NCI-H748 (cell line): ENCODE measurements around the gene RCSD1.

Experiments
- DNase-seq: peaks from one replicate; lab custom pipeline; 2025; ENCODE audit not compliant: unreplicated experiment; lab: John Stamatoyannopoulos, UW

RCSD1 gene

DNA sequence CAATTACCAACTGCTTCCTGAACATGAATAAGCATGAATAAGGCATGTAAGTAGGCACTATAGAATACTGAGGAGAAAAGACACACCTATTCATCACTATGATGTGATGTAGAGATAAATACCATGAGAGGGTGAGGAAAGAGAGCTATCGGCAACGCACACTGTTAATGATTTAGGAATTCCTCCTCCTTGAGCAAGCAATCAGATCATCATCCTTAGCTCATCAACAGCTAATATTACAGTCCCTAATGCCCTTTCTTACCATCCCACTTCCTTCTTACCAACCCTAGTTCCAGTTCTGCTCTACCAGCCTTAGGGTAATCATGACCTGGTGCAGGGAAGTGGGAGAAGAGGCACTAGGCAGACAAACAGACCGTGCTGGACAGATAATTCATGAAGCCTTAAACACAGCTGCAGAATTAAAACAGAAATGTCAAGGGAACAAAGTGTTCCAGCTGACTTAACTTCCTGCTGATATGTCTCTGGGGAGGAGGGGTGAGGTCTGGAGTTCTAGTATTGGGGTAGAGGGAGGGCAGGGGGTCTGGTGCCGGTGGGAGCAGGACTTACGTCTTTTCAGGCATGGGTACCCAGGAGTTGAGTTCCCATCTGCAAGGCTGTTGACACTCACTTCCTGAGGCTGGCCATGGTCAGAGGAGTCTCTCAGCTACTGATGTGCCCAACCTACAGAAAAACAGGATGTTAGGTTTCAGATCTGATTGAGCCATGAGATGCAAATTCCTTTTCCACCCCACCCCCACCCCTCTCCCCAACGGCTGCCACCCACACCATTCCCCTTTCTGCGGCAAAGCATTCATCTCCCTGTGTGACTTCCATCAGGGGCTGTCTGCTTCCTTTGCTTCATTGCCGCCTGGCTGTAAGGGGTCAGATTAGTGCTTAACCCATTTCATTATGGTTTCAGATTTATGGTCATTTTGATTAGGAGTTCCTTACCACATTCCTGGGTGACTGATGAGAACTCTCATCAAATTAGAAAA lies 12.6 kb upstream of the RCSD1 start:
- DNase-seq: no peak

DNA sequence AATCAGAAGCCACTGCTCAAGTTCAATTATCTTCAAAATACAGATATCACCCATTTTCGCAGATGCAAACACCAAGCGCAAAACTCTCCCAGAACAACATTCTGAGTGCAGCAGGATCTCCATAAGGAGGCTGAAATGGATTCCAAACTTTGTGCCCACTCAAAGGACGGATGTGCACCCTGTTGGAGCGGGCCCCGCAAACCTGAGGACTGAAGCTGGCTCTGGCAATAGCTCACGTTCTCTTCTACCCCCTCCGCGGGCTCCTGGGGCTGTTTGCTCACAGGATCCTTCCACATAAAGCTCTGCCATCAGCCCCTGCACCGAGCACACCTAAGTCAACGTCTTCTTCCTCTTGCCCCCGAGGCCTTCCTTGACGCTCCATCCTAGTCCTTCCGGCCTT lies 11.7 kb upstream of the RCSD1 start:
- DNase-seq: no peak

GRCh38 chr1:167618789-167619188 lies 11.2 kb upstream of the RCSD1 start:
- no peak for DNase-seq

GRCh38 chr1:167620002-167620401 lies 10.0 kb upstream of the RCSD1 start:
- no peak for DNase-seq

DNA sequence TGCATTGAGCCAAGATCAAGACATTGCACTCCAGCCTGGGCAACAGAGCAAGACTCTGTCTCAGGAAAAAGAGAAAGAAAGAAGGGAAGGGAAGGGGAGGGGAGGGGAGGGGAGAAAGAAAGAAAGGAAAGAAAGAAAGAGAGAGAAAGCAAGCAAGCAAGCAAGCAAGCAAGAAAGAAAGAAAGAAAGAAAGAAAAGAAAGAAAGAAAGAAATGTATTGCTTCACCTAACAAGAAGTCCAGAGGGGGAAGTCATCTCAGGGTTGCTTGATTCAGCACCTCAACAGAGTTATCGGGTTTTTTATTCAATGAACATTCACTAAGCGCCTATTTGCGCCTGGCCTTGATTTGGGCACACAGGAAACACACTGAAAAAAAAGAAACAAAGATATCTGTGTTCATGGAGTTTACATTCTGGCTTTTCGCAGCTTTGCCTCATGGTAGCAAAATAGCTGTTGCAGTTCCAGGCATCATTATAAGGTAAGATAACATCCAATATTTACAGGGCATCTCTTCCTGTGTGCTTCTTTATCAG lies 8.2 kb upstream of the RCSD1 start:
- DNase-seq: no peak

DNA sequence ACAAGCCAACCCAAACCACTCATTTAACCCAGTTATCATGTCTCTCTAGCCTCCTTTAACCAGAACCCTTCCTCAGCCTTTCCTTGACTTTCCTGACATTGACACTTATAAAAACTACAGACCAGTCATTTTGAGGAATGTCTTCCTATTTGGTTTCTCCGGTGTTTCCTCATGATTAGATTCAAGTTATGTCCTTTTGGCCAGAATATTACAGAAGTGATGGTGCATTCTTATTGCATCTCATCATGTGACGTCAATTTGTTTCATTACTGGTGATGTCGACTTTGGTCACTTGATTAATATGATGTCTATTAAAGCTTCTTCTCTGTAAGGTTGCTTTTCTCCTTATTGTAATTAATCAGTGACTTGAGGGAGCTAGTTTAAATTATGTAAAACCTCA lies 6.1 kb upstream of the RCSD1 start:
- no peak for DNase-seq

DNA sequence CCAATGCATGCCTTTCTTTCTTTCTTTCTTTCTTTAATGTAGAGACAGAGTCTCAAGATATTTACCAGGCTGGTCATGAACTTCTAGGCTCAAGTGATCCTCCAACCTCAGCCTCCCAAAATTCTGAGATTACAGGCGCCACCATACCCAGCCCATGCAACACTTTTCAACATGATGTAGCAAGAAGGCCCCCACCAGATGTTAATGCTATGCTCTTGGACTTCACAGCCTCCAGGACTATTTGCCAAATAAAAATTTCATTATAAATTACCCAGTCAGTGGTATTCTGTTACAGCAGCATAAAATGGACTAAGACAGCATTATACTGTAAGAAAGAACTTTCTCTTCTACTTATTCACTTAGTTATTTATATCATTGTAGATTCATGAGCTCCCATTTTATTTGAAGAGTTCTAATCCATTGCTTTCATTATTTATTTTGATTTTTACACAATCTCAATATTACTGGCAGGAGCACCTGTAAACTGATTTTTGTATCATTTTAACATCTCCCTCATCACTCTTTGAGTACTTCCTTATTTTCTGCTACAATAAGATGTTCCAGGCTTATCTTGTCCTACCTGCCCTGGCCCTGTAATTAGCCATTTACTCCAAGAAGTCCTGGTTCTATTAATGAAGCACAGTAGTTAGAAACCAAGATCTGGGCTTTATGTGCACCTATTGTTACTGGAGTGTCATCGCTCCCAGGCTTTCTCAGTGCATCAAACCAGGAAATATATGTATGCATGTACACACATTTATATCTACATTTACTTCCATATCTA lies 4.8 kb upstream of the RCSD1 start:
- DNase-seq: no peak

GRCh38 chr1:167627615-167627864 lies 2.5 kb upstream of the RCSD1 start:
- DNase-seq: no peak

DNA sequence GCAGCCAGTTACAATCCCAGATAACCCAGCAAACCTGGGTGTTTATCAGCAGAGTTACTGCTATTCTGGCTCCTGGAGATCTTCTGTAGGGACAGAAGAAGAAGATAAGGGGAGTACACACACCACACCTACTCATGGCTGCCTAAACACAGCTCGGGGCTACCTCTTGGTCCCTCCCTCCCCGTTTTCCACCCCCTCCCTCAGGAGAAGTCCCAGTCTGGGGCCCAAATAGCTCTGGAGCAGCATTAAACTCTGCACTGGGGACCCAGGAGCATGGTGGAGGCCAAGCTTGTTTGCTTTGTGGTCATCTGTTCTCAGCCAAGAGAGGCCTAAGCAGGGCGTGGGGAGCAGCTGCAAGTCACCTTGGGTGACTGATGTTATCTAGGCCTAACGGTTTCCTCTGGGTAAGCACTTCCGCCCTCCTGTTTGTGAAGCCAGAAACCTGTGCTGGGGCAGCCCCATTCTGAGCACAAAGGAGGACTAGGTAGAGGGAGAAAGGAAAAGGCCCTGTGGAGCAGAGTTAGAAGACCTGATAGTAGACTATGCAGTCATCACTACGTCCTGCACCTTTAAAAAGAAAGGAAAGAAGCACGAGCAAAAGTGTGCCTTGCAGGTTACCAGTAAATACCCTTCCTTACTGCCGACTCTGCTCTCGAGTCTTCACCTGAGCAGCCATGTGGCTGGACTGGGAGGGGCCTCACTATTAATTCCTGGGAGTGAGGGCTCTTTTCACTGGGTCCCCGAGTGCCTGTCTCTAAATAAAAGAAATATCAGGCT lies 2.0 kb upstream of the RCSD1 start:
- DNase-seq: no peak

DNA sequence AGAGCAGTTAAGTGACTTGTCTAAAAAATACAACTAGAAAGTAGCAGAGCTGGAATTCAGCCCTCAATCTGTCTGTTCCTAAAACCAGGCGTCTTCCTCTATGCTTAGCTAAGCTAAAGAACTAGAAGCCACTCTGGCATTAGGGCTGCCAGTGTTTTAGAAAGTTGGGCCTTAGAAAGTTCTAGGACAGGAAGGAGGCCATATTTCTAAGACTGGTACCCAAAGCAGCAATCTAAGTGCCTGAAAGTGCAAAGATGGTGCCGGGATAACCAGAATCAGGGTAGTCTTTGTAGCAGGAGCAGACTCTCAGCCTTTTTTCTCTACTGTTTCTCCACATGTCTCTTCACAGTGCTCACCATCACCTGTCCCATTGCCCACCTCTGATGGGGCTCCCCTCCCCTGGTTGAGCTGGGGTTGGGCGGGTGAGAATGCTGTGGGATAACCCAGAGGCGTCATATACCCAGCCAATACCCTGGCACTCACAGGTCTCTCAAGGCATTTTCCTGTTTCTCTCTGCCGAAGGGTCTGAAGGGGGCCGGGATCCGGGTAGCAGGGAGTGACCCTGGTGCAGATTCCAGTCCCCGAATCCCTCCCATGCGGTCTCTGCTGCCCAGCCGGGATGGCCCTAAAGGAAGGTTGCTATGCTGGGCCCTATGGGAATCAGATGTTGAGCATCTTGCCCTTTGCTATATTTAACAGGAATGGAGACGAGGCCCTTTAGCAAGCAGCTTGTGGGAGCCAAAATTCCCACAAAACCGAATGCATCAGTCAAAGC lies 1.1 kb upstream of the RCSD1 start:
- DNase-seq: no peak

GRCh38 chr1:167630568-167631385 lies 745 bp downstream of the RCSD1 start:
- no peak for DNase-seq

GRCh38 chr1:167631386-167631935 lies 1.4 kb downstream of the RCSD1 start:
- DNase-seq: no peak

DNA sequence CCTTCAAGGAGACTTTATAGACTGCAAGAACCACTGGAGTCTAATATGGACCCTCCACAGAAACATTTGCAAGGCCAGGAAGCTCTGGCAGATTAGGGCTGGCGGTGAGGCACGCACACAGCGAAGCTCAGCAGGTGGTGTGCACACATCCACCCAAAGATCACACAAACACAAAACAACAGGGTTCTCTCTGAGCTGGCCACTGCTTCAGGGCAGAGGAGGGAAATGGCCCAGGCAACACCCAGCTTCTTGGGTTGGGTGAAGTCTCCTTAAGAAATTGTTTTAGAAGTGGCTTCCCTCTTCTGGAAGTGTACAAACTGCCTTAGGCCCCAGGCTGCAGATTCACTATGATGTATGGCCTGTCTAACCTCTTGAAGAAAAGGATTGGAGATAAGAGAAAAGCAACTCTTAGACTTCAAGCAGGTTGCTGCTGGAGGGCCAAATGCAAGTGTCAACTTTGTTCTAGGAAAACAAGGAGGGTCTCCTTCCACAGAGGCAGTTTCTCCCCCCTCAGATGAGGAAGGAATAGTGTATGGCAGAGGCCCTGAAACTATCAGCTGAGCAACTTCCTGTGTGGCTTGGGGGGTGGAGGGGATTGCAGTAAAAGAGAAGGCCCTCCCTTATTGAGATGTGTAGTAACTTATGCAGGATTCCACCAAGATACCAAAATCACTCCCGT lies 2.0 kb downstream of the RCSD1 start:
- no peak for DNase-seq

DNA sequence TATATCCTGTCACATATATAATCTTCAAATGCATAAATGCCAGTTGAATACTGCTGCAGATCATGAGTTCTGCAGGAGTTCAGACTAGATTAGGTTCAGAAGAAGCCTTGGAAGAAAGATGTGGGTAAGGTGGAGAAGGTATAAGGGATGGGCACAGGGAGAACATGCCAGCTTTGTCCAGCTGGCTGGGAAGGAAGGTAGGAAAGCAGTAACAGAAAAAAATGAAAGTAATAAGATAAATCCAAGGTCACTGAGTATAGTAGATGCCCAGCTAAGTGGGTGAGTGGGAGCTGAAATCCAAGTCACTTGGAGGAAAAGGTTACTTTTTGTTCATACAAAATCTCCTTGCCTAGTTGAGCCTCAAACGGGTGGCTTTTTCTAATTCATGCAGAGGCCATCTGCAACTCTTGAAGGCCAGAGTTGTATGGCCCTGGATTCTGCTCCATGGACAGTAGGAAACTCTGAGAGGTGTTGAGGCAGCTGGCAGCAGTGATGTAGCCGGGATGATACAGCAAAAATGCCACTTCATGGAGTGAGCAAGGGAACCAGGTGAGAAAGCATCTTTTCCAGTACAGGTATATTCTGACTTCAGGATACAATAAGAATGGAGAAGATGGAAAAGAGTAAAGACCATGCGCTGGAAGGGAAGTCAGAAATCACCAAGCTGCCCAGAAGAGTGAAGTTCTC lies 3.4 kb downstream of the RCSD1 start:
- DNase-seq: no peak

DNA sequence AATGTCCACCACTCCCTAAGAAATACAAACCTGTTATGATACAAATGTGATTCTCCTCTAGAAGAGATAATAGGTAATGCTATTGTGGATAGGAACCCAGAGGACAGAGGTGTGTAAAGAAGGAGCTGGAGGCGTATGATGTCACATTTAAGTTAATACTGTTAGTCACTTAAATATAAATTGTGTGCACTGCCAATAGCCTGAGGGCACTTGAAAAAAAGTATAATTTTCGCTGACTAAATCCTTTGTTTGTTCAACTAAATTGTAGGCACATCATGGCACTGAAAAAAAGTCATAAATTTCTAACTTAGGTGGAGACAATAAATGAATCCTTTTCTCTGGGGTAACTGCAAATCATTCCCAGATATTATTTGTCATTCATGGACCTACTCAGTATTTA lies 4.4 kb downstream of the RCSD1 start:
- DNase-seq: peak; percentile 42

DNA sequence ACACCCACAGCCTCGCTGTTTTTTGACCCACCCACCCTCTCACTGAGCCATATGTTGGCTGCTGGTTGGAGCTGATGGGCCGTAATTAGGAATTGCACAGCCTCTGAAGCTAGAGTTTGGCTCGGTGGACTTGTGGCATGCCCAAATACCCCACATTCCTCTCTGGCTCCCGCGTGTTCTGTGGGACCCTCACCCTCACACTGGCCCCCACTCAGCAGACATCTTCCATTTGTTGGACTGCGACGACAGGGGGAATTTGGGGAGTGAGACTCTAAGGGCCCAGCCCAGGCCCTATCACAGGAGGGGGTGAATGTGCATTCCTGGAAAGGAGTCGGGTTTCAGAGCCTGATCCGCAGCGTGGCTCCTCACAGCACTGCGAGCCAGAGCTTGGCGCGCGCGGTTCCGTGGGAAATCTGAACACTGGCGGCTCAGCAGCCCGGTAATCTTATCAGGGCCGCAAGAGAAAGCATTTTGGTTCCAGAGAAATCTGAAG lies 5.2 kb downstream of the RCSD1 start:
- DNase-seq: peak; percentile 29

- DNase-seq: no peak
These were observed 5.9 kb downstream of the RCSD1 start for GRCh38 chr1:167635941-167636340.

DNA sequence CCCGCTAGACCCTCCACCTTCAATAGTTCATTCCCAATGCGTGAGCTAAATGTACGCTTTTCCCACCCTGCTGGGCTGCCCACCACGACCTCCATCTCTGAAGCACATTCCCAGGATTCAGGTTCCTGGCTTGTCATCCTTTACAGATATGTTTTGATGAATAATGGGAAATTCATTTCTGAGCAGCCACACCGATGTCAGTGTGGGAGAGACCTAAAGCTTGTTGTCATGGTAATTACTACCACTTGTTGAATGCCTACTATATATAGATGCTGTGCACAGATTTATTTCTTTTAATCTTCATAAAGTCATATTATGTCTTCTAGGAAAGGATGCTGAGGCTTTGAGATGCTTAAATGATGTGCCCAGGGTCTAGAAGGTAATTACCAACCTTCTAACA lies 8.0 kb downstream of the RCSD1 start:
- no peak for DNase-seq
